Upper lobe of left lung (tissue), 4 donors: ENCODE results near the gene IL1R1.

Experiments
- CTCF ChIP-seq, 6 experiments: fragments of 450-650 bp in 4 of 6; fragments of 200-600 bp in 2 of 6; sonication (generic) in 2 of 6; IDR thresholded peaks; one replicate each; pipeline ENCODE4 v1.5.1; 2016 to 2019; ENCODE audit warnings: antibody characterized with exemption in 6 of 6
- EP300 ChIP-seq, 4 donors: sonication (generic); formaldehyde crosslinking; IDR thresholded peaks; one replicate each; pipeline ENCODE4 v1.5.1; 2017; ENCODE audit warnings: antibody characterized with exemption in 4 of 4, control low read depth in 2 of 4
- POLR2A ChIP-seq, 4 donors: fragments of 450-650 bp; IDR thresholded peaks; one replicate each; pipeline ENCODE4 v1.5.1; 2016 to 2017; ENCODE audit warnings: antibody characterized with exemption in 4 of 4, mild to moderate bottlenecking in 2 of 4
- POLR2AphosphoS5 ChIP-seq, 2 donors: sonication (generic); formaldehyde crosslinking; IDR thresholded peaks; one replicate each; pipeline ENCODE4 v1.5.1; 2017; ENCODE audit warnings: antibody characterized with exemption in 2 of 2

- TF ChIP-seq CTCF (IDR thresholded peaks at IDR 0.05) (peak in 2 of 6 experiments; percentile 13 to 17), POLR2AphosphoS5 (IDR thresholded peaks at IDR 0.05) (no peak), EP300 (IDR thresholded peaks at IDR 0.05) (no peak), POLR2A (IDR thresholded peaks at IDR 0.05) (no peak)
Observed at GRCh38 chr2:102206666-102207341, 64.3 kb downstream of the IL1R1 start.
